ENCODE data around the gene CACNG5. TPM values are rescaled to one million over a fixed set of nuclear protein-coding genes. Genes with fewer than 3 reads are reported as not detected.

Gene CACNG5
- total RNA-seq, 1 experiment from 2014 or later: 0.21 TPM

DNA sequence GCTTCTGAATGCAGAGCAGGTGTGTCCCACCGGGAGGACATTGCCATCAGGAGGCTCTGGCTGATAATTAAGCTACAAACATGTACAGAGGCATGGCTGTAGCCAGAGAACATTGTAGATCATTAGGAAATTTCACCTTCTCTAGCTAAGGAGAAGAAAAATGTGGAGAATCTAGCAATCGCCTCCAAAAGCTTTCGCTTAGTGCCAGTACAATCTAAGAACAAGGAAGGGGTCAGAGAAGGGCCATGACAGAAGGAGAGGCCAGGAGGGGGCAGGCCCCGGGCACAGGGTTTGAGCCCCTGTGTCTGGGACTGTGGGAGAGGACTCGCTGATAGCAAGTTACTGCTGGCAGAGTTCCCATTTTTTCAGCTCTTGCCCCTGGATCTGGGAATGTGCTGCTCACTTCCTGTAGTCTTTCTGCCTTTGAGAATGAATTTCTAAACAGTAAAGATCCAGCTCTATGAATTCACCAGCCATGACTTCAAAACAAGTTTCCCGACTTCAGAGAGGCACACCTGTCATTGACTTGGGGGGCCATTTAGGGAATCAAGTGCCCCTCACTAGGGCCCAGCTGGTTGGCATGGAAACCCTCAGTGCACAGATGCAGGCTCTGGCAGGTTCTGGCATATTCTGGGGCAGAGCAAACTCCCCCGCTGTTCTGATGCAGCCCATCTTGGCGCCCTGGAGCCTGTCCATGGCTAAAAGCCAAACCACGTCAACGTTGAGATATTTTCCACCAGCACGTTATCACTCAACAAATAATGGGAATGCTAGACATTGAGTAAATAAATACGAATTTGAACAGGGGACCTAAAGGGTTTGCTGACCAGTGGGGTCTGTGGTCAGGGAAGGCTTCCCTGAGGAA lies 70.1 kb downstream of the CACNG5 start:
- Histone ChIP-seq H3K27me3 (ENCODE audit: control insufficient read depth, insufficient read depth, low read length) (no peaks in the 10 kb centered on the region), H3K4me1 (ENCODE audit: control insufficient read depth, insufficient read depth, low read length) (peaks cover 2% of the 10 kb centered on the region; the same call in 1 of the 2 replicates), H3K9me3 (ENCODE audit: control insufficient read depth, insufficient read depth, low read depth, low read length) (no peaks in the 10 kb centered on the region), H3K4me3 (ENCODE audit: low read depth in 2 of 2, low read length in 2 of 2) (no peak overlapping the region), H3K27ac (ENCODE audit: low read length) (no peak overlapping the region), H3K36me3 (ENCODE audit: control insufficient read depth, insufficient read depth, low read length) (no peaks in the 10 kb centered on the region)
- BruUV-seq (replicated peaks): no TSS peak
- DNase-seq (ENCODE audit: low read depth, low spot score): no peak
- ATAC-seq: peak; percentile 39; the same call in 1 of the 2 replicates
- intact Hi-C loops (cut with micrococcal nuclease; ENCODE audit: unreplicated experiment) (loop anchor here (5.0 kb wide), 1 partner anchor 178 kb away; no protein-coding TSS in a partner anchor), in situ Hi-C loops (cut with HindIII; ENCODE audit: low pct_unique_long_range_greater_than_20kb, low sequenced_read_pairs) (no loop called here)
- ChIA-PET POLR2A (interaction anchor here (0.7 kb wide), 1 partner anchor 67 kb away, joined by 14 read pairs; no protein-coding TSS in a partner anchor), CTCF (interaction anchor here (0.5 kb wide), 1 partner anchor 46 kb away, joined by 5 read pairs; no protein-coding TSS in a partner anchor)
- TF ChIP-seq SIN3A (IDR thresholded peaks at IDR 0.05; ENCODE audit: borderline replicate concordance, insufficient read depth, low read depth, low read length): no peak
- TF ChIP-seq TCF7L2 (IDR thresholded peaks at IDR 0.05; ENCODE audit: low read depth, low read length): no peak
- TF ChIP-seq REST (IDR thresholded peaks at IDR 0.05; ENCODE audit: insufficient read depth in 1 of 2, low read depth in 2 of 2, low read length in 1 of 2): no peak
- TF ChIP-seq POLR2AphosphoS5 (IDR thresholded peaks at IDR 0.05; ENCODE audit: low read depth, low read length): no peak
- TF ChIP-seq, protein P1, sequence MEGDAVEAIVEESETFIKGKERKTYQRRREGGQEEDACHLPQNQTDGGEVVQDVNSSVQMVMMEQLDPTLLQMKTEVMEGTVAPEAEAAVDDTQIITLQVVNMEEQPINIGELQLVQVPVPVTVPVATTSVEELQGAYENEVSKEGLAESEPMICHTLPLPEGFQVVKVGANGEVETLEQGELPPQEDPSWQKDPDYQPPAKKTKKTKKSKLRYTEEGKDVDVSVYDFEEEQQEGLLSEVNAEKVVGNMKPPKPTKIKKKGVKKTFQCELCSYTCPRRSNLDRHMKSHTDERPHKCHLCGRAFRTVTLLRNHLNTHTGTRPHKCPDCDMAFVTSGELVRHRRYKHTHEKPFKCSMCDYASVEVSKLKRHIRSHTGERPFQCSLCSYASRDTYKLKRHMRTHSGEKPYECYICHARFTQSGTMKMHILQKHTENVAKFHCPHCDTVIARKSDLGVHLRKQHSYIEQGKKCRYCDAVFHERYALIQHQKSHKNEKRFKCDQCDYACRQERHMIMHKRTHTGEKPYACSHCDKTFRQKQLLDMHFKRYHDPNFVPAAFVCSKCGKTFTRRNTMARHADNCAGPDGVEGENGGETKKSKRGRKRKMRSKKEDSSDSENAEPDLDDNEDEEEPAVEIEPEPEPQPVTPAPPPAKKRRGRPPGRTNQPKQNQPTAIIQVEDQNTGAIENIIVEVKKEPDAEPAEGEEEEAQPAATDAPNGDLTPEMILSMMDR (IDR thresholded peaks at IDR 0.05): no peak

GRCh38 chr17:66906321-66907278 lies 71.7 kb downstream of the CACNG5 start:
- no peak for TF ChIP-seq SIN3A (IDR thresholded peaks at IDR 0.05; ENCODE audit: borderline replicate concordance, insufficient read depth, low read depth, low read length)
- TF ChIP-seq, protein P1 (IDR thresholded peaks at IDR 0.05): peak; percentile 88
- ChIA-PET CTCF (interaction anchor here (0.6 kb wide), 1 partner anchor 252 kb away, joined by 3 read pairs; no protein-coding TSS in a partner anchor), POLR2A (no interaction called here)
- ATAC-seq (0 out of 2 replicates have a peak, but pooled peaks have one; percentile 42), DNase-seq (ENCODE audit: low read depth, low spot score) (peak; percentile 41)
- Histone ChIP-seq H3K27me3 (ENCODE audit: control insufficient read depth, insufficient read depth, low read length) (no peaks in the 10 kb centered on the region), H3K36me3 (ENCODE audit: control insufficient read depth, insufficient read depth, low read length) (no peaks in the 10 kb centered on the region), H3K4me1 (ENCODE audit: control insufficient read depth, insufficient read depth, low read length) (no peaks in the 10 kb centered on the region), H3K4me3 (ENCODE audit: low read depth in 2 of 2, low read length in 2 of 2) (no peak overlapping the region), H3K9me3 (ENCODE audit: control insufficient read depth, insufficient read depth, low read depth, low read length) (no peaks in the 10 kb centered on the region), H3K27ac (ENCODE audit: low read length) (no peak overlapping the region)
- no TSS peak for BruUV-seq (replicated peaks)
- intact Hi-C loops (cut with micrococcal nuclease; ENCODE audit: unreplicated experiment): loop anchor here (5.0 kb wide), 1 partner anchor 179 kb away; no protein-coding TSS in a partner anchor
- in situ Hi-C loops (cut with HindIII; ENCODE audit: low pct_unique_long_range_greater_than_20kb, low sequenced_read_pairs): no loop called here

Measured in Panc1 (cell line).